ENCODE measurements around the gene DNAJC5. TPM values are rescaled to one million over a fixed set of nuclear protein-coding genes. Genes with fewer than 3 reads are reported as not detected.

DNAJC5 gene
- total RNA-seq, 1 donor from 2014 or later = 54.5 TPM

DNA sequence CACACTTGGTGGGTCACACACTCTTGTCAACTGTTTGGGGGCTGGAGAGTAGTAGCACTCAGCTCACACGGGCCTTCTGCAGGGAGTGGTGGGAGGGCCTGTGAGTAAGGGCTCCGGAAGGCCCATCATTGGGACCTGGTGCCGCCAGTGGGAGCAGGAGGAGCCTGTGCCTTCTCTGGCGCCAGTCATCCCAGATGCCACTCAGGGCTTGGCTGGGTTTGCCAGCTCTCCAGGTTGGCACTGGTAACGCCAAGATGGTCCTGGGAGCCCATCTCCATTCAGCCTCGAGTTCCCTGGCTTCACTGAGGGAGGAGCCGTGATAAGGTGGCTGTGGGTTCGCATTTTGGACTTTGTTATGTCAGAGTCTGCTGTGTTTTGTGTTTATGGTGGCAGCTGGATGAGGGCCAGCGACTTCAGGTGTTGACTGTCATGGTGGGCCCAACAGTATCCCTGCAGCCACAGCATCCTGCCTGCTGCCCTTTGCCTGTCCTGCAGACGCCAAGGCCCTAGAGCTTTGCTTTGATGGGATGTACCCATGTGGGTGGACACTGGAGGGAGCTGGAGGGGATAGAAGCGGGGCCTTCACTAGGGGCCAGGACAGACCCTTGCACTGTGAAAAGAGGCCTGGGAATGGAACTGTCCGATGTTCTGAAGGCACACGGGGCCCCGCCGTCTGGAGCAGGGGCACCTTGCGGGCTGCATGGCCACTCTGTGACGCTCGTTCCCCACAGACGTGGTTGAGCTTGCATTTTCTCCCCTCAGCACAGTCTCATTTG, 13.3 kb upstream of the DNAJC5 start:
- ATAC-seq (no peak), DNase-seq (no peak)
- H3K36me3 ChIP-seq = peaks cover 86% of the 10 kb centered on the region
- TF ChIP-seq, protein P1, sequence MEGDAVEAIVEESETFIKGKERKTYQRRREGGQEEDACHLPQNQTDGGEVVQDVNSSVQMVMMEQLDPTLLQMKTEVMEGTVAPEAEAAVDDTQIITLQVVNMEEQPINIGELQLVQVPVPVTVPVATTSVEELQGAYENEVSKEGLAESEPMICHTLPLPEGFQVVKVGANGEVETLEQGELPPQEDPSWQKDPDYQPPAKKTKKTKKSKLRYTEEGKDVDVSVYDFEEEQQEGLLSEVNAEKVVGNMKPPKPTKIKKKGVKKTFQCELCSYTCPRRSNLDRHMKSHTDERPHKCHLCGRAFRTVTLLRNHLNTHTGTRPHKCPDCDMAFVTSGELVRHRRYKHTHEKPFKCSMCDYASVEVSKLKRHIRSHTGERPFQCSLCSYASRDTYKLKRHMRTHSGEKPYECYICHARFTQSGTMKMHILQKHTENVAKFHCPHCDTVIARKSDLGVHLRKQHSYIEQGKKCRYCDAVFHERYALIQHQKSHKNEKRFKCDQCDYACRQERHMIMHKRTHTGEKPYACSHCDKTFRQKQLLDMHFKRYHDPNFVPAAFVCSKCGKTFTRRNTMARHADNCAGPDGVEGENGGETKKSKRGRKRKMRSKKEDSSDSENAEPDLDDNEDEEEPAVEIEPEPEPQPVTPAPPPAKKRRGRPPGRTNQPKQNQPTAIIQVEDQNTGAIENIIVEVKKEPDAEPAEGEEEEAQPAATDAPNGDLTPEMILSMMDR (IDR thresholded peaks at IDR 0.05) = no peak
- H3K27ac ChIP-seq = no peak overlapping the region
- no peaks in the 10 kb centered on the region for H3K4me1 ChIP-seq
- H3K27me3 ChIP-seq (ENCODE audit: low read depth) = no peaks in the 10 kb centered on the region
- intact Hi-C loops (cut with DNase I) = no loop called here
- H3K4me3 ChIP-seq = no peak overlapping the region
- H3K9me3 ChIP-seq = no peaks in the 10 kb centered on the region

DNA sequence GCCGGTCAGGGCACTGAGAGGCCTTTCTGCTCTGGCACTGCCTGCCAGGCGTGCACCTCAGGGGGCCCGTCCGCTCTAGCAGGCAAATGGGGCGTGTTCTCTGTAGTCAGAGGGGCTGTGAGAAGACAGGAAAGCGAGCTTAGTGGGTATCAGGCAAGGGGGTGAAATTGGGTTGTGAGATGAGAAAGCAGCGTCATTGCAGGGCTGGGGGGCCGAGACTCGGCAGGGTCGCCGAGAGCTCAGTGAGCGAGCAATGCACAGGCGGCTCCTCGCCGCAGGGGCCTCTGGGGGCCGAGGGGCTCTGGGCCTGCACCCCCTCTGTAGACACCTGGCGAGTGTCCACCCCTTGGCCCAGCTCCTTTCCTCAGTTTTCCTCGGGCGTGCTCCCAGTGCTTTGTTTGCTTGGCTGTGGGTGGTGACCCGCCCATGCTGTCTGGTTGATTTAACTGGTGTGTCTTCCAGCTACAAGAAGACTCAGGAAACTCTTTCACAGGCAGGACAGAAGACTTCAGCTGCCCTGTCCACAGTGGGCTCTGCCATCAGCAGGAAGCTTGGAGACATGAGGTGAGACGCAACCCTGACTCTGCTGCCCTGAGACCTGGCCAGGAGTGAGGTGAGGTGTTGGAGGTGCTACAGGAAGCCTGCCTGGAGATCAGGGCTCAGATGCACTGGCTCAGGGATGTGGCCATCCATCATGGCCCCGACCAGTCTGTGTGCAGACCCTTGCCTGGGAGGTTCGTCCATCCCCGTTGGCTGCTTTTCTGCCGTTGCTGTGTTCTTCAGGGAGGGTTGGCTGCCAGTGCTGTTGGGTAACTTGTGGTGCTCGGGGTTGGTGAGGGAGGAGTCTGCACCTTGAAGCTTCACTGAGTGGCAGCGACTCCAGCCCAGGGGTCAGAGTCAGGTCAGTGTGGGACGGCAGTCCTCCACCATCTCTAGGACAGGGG, 12.4 kb upstream of the DNAJC5 start:
- H3K4me3 ChIP-seq = no peak overlapping the region
- peaks cover 86% of the 10 kb centered on the region for H3K36me3 ChIP-seq
- intact Hi-C loops (cut with DNase I) = no loop called here
- H3K27me3 ChIP-seq (ENCODE audit: low read depth) = no peaks in the 10 kb centered on the region
- TF ChIP-seq, protein P1 (IDR thresholded peaks at IDR 0.05) = no peak
- no peaks in the 10 kb centered on the region for H3K9me3 ChIP-seq
- H3K4me1 ChIP-seq = no peaks in the 10 kb centered on the region
- no peak overlapping the region for H3K27ac ChIP-seq
- DNase-seq (no peak), ATAC-seq (no peak)

DNA sequence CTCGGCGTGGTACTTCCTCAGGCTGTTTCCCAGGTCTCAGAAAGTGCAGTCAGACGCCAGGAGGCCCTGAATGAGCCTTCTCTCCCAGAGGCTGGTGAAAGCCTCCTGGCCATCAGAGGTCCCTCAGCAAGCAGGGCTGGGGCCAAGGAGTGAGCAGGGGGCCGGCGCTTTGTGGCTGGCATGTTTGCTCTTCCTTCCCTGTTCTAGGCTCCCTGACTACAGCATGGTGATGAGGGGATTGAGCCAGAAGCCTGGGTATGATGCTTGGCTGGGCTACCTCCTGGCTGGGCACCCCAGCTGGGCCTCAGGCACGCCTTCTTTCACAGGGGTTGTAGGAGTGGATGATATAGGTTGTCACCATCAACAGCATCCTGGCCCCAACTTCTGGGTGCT, 11.7 kb upstream of the DNAJC5 start:
- Histone ChIP-seq H3K27ac (no peak overlapping the region), H3K9me3 (no peaks in the 10 kb centered on the region), H3K4me1 (no peaks in the 10 kb centered on the region), H3K36me3 (peaks cover 85% of the 10 kb centered on the region), H3K4me3 (no peak overlapping the region), H3K27me3 (ENCODE audit: low read depth) (no peaks in the 10 kb centered on the region)
- DNase-seq = no peak
- no peak for ATAC-seq
- intact Hi-C loops (cut with DNase I) = no loop called here
- TF ChIP-seq, protein P1 (IDR thresholded peaks at IDR 0.05) = no peak

DNA sequence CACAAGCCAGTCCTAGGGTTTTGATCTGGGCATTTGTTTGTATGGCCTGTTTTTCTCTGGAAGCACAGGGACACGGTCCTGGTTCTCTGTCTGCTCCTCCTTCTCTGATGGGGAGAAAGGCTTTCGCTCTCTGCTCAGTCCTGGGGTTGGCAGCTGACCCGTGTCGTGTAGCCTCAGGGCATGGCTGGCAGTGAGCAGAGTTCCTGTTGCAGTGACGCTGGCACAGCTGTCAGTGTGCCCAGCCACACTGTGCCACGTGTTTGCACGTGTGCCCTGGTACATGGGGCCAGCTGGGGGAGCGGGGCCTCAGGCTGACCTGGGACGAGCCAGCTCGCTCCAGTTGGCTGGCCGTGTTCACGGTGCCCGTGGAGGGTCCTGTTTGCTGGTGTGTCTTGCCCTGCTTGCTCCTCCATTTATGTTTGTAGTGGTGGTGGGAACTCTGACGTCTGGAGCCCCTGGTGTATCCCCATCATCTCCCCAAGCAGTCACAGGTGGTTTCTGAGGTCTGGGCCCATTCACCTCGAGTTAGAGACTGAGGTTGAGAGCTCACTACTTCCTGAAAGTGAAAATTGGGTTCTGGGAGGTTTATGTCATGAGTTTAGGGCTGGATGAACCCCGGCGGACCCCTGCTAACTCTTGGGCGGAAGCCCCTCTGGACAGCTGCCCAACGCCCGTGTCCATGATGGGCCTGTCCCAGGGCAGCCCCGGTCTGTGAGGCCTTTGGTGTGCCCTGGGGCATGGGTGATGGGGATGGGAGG, 10.2 kb upstream of the DNAJC5 start:
- no peaks in the 10 kb centered on the region for H3K9me3 ChIP-seq
- H3K4me1 ChIP-seq = no peaks in the 10 kb centered on the region
- no peaks in the 10 kb centered on the region for H3K27me3 ChIP-seq (ENCODE audit: low read depth)
- TF ChIP-seq, protein P1 (IDR thresholded peaks at IDR 0.05) = no peak
- DNase-seq (no peak), ATAC-seq (peak in 1 of 2 donors; percentile 11)
- no peak overlapping the region for H3K27ac ChIP-seq
- intact Hi-C loops (cut with DNase I) = no loop called here
- no peak overlapping the region for H3K4me3 ChIP-seq
- peaks cover 83% of the 10 kb centered on the region for H3K36me3 ChIP-seq

Data from lower lobe of right lung (tissue), 2 donors.